HFF-Myc (cell line): ENCODE measurements around the gene FHIT.
A peak's percentile ranks its signal among the peaks of the same experiment; 100 is the strongest.

Experiments used
- DNase-seq: peaks from one replicate; pipeline ENCODE4 v3.0.0-alpha.2; 2011; ENCODE audit warnings: low read depth; ENCODE audit errors: extremely low read depth
- H3K4me3 ChIP-seq: replicated peaks from 2 replicates; pipeline ENCODE4 v1.5.1; 2011; ENCODE audit warnings: low read depth, mild to moderate bottlenecking, control low read depth, low read length
- TF ChIP-seq, protein P1 (sequence below): IDR thresholded peaks from 2 replicates; pipeline ENCODE4 v1.5.1; 2012; ENCODE audit warnings: mild to moderate bottlenecking, low read depth, low read length, control low read depth; ENCODE audit errors: missing control alignments

The FHIT gene

DNA sequence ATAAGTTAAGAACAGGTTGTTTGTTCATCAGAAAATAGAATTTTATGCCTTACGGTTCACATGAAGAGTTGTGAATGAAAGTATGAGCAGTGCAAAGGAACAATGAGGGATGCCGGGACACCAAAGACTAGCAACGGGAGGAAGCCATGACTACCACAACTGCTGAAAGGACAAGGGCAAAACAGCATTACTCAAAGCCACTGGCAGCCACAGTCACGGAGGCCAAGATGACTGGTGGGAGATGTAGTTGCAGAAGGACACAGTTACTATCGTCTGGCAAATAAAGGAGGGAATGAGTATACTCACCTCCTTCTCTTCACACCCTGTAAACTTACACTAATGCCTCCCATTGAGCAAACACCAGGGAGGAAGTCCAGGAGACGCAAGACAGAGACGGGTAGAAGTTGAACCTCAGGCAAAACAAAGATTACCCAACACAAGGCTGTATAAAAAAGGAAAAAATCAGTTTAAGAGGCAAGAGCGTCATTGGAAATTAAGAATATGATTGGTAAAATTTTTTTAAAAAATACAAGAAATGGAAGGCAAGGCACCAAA, 675.5 kb downstream of the FHIT start:
- H3K4me3 ChIP-seq, result no peak overlapping the region
- TF ChIP-seq, protein P1, sequence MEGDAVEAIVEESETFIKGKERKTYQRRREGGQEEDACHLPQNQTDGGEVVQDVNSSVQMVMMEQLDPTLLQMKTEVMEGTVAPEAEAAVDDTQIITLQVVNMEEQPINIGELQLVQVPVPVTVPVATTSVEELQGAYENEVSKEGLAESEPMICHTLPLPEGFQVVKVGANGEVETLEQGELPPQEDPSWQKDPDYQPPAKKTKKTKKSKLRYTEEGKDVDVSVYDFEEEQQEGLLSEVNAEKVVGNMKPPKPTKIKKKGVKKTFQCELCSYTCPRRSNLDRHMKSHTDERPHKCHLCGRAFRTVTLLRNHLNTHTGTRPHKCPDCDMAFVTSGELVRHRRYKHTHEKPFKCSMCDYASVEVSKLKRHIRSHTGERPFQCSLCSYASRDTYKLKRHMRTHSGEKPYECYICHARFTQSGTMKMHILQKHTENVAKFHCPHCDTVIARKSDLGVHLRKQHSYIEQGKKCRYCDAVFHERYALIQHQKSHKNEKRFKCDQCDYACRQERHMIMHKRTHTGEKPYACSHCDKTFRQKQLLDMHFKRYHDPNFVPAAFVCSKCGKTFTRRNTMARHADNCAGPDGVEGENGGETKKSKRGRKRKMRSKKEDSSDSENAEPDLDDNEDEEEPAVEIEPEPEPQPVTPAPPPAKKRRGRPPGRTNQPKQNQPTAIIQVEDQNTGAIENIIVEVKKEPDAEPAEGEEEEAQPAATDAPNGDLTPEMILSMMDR, result no peak
- DNase-seq, result no peak

DNA sequence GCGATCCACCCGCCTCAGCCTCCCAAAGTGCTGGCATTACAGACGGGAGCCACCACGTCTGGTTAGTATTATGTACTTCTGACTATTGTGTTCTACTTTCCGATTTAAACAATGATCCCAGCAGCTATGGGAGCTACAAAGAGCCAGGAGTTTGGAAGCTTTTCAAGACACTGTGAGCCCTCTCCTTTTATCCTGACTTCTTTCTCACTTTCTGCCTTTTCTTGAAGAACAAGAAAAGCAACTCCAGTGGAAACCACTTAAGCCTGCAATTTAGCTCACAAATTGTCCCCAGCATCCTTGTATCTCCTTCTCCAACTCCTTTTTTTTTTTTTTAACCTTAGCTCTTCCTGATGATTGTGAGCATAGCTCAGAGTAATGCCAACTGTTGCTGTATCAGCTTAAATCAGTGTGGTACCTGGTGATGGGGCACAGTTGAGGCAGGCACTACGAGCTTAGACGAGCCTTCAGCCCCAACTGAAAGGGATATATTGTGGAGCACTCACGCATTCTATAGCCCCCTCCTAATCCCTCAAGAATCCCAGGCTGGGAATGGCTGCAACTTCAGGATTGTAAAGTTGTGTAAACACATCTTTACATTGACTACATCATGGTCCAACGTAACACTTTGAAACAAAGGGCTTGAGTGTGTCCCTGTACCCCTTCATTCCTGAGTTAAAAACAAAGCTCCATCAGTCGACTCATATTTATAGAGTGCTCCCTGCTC, 677.0 kb downstream of the FHIT start:
- TF ChIP-seq, protein P1, result no peak
- H3K4me3 ChIP-seq, result no peak overlapping the region
- no peak for DNase-seq

DNA sequence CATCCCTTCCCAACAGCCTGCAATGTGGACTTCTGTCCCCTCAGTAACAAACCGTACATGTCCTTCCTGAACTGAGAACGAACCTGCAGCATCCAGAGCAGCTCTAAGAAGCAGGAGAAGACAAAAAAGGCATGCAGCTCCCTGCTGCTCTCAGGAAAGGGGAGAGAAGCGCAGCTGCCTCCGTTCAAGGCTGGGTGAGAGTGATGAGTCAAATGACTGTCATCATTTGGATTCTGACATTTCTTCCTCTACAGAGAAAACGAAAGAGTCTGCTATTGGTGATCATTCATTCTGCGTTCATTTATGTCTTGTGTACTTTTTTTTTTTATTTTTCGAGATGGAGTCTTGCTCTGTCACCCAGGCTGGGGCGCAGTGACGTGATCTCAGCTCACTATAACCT, 677.8 kb downstream of the FHIT start:
- DNase-seq, result no peak
- no peak overlapping the region for H3K4me3 ChIP-seq
- TF ChIP-seq, protein P1, result no peak

DNA sequence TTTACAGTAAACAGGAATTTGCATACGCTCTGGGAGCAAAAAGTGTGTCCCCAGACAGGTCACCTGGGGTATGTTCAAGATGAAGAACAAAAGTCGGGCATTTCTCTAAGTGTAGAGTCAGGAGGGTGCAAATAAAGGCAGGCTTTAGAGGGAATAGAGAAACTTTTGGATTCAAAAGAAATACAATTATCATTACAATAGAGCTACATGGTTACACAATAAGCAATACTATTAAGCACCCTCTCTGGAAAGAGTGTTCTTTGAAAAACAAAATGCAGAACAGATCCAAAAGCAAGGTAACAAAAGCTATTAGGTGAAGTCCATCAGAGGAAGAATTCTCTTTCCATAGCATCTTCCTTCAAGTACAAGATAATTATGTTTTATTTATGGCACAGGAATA, 679.7 kb downstream of the FHIT start:
- TF ChIP-seq, protein P1, result no peak
- no peak overlapping the region for H3K4me3 ChIP-seq
- no peak for DNase-seq

DNA sequence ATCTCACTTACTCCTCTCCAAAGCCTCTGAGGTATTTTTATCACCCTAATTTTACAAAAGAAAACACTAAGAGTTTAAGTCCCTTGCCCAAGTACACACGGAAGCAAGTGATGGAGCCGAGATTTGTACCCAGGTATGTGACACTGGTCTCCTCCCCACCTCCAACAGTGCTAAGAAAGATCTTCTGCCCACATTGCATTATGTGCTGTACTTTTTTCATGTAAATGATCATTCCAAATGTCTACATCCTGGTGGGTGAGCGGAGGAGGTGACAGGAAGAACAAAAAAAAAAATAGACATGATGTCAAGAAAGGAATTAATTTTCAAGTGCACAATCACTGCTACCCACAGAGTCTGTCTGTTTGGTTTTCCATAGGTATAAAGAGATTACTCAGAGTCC, 694.1 kb downstream of the FHIT start:
- H3K4me3 ChIP-seq, result no peak overlapping the region
- TF ChIP-seq, protein P1, result no peak
- no peak for DNase-seq

DNA sequence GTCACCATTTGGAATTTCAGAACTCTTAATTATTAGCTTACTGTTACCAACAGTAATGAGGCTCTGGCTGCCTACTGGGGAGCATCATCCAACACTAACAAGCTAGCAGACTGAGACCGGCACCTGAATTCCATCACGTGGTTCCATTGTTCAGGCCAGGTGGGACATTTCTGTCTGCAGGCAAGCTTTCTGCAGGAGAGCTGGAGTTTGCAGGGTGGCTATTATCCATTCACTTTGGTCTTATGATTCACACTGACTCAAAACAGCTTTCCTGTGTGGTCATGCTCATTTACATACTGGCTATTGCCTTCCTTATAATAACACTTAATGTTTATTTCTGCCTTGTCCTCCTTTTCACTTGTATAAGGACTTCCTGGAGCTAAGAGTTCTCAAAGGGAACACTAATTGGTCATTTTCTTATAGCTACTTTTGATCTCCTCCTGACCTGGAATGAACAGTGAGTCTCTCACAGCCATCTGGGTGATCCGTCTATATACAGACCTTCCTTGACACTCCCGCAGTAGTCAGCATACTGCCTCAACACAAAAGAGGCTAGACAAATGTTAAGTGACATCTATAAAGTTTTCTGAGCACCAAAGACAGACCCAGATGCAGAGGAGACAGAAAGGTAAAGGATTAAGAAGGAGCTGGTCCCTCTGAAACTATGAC, 695.4 kb downstream of the FHIT start:
- TF ChIP-seq, protein P1, result no peak
- DNase-seq, result peak; percentile 2
- no peak overlapping the region for H3K4me3 ChIP-seq
